Adipocyte (in vitro differentiated cells): ENCODE results near the gene RFX8.
A peak's percentile ranks its signal among the peaks of the same experiment; 100 is the strongest.
"Not testable (repeated sequence)": the region's sequence is repeated elsewhere in the genome, so short reads cannot be mapped to it uniquely, and the experiment has no call there.

Experiments
- DNase-seq: peaks from one replicate; pipeline ENCODE4 v3.0.0-alpha.2; 2015; ENCODE audit warnings: low read depth
- H3K27me3 ChIP-seq: replicated peaks from 2 replicates; pipeline ENCODE4 v1.7.0; 2013; ENCODE audit warnings: mild to moderate bottlenecking, low read length, moderate library complexity; ENCODE audit not compliant: control insufficient read depth, insufficient read depth
- H3K36me3 ChIP-seq: 2 replicates; pipeline ENCODE4 v1.7.0; 2013; ENCODE audit warnings: low read length, mild to moderate bottlenecking, moderate library complexity; ENCODE audit not compliant: control insufficient read depth, insufficient read depth, severe bottlenecking
- H3K4me1 ChIP-seq: 2 replicates; pipeline ENCODE4 v1.7.0; 2013; ENCODE audit warnings: mild to moderate bottlenecking, low read length, moderate library complexity; ENCODE audit not compliant: control insufficient read depth, insufficient read depth
- H3K4me3 ChIP-seq: 2 replicates; pipeline ENCODE4 v1.7.0; 2013; ENCODE audit warnings: mild to moderate bottlenecking, low read length, moderate library complexity
- H3K9ac ChIP-seq: 2 replicates; pipeline ENCODE4 v1.7.0; 2013; ENCODE audit warnings: mild to moderate bottlenecking, low read length, moderate library complexity
- H3K9me3 ChIP-seq: 2 replicates; pipeline ENCODE4 v1.7.0; 2013; ENCODE audit warnings: mild to moderate bottlenecking, low read length, moderate library complexity; ENCODE audit not compliant: control insufficient read depth

RFX8 gene

DNA sequence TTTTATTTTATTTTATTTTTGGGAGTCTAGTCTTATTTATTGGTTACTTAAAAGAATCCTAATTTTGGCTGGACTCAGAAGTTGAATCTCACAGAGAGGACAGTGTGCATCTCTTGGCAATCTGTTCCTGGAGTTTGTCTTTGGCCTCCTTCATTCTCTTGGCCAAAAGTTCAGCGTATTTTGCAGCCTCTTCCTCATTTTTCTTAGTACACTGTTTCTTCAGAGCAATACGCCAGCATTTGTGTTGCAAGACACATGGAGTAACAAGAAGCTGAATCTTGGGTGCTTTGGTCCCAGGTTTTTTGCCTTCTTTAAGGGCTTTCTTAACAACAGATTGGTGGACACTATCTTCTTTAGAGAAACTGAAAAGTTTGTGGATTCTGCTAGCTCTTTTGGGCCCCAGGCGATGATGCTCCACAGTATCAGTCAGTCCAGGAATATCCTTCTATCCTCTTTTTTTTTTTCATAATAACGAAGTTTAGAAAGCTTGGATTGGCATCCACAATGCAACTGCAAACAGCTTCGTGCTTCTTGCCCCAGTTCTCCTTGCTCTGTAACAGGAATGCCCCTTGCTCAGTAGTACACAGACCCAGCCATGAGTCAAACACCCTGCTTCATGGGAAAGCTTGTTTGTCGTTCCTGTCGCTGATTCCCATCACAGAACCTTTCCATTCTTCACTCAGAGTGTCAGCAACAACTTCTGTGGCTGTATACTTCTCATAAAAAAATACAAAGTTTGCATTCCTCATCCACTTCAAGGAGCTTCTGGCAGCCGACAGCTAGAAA, 34.8 kb upstream of the RFX8 start:
- Histone ChIP-seq H3K9ac (peak overlapping the region; percentile 79), H3K4me3 (peak overlapping the region; percentile 68), H3K36me3 (no peaks in the 10 kb centered on the region), H3K27me3 (no peaks in the 10 kb centered on the region), H3K9me3 (no peaks in the 10 kb centered on the region), H3K4me1 (peaks cover 25% of the 10 kb centered on the region)
- no peak for DNase-seq

DNA sequence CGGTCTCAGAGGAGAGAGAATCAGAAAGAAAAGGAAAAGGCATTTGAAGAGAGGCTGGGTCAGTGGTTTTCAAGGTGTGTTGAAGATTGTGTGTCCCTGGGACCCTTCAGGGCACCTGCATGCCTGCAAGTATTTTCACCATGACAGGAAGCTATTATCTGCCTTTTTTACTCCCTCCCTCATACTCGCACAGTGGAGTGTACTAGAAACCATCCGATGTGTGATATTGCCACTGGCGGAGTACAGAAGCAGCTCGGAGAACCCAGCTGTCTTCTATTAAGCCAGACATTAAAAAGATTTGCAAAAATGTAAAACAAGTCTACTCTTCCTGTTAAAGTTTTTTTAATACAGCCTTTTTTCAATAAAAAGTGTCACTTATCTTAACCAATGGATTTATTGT, 33.7 kb upstream of the RFX8 start:
- Histone ChIP-seq H3K4me1 (peaks cover 25% of the 10 kb centered on the region), H3K9ac (peak overlapping the region; percentile 79), H3K4me3 (peak overlapping the region; percentile 58), H3K9me3 (no peaks in the 10 kb centered on the region), H3K27me3 (no peaks in the 10 kb centered on the region), H3K36me3 (no peaks in the 10 kb centered on the region)
- DNase-seq = no peak

DNA sequence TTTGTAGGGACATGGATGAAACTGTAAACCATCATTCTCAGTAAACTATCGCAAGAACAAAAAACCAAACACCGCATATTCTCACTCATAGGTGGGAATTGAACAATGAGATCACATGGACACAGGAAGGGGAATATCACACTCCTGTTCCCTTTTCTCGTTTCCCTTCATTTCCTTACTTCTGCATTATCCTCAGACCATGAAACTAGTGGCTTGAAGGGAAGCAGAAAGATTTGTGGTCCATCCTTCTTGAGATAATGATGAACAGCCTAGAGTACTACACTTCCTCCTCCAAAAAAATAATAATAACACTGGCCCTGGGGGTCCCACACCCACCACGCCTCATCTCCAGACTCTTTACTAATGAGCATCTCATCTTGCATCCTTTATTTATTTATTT, 30.4 kb upstream of the RFX8 start:
- not testable (repeated sequence) for H3K9me3 ChIP-seq, DNase-seq, H3K27me3 ChIP-seq, H3K9ac ChIP-seq, H3K4me3 ChIP-seq, H3K36me3 ChIP-seq
- H3K4me1 ChIP-seq = peaks cover 39% of the 10 kb centered on the region

DNA sequence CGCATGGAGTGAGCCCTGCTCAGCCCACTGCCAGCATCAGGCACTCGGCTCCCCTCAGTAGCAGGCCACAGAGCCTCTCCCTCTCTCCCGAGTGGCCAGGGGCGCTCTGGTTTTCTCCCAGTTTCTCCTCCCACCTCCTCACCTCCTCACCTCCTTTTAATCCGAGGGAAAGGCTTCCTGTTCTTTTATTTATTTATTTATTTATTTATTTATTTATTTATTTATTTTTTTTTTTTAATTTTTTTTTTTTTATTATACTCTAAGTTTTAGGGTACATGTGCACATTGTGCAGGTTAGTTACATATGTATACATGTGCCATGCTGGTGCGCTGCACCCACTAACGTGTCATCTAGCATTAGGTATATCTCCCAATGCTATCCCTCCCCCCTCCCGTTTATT, 29.8 kb upstream of the RFX8 start:
- H3K9ac ChIP-seq, H3K9me3 ChIP-seq, H3K4me3 ChIP-seq, H3K36me3 ChIP-seq, H3K27me3 ChIP-seq, DNase-seq: not testable (repeated sequence)
- peaks cover 39% of the 10 kb centered on the region for H3K4me1 ChIP-seq

DNA sequence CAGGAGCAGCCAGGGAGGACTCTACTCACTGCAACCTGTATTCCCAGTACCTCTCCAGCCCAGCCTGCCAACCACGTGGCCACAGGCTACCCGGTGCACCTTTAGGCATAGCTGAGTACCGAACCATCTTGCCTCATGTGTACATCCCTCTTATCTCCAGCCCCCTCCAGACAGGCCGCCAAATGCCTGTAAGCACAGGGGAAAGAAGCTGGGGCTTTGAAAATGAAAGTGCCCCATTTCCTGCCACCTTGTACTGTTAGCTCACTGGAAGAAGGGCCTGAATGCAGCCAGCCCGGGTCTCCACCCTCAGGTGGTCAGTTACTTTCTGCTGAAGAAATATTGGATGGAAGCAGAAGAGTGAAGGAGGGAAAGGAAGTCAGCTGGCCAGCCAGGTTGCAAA, 27.2 kb upstream of the RFX8 start:
- no peaks in the 10 kb centered on the region for H3K36me3 ChIP-seq
- DNase-seq = no peak
- H3K27me3 ChIP-seq = no peaks in the 10 kb centered on the region
- no peaks in the 10 kb centered on the region for H3K9me3 ChIP-seq
- no peak overlapping the region for H3K4me3 ChIP-seq
- H3K4me1 ChIP-seq = peaks cover 32% of the 10 kb centered on the region
- no peak overlapping the region for H3K9ac ChIP-seq

DNA sequence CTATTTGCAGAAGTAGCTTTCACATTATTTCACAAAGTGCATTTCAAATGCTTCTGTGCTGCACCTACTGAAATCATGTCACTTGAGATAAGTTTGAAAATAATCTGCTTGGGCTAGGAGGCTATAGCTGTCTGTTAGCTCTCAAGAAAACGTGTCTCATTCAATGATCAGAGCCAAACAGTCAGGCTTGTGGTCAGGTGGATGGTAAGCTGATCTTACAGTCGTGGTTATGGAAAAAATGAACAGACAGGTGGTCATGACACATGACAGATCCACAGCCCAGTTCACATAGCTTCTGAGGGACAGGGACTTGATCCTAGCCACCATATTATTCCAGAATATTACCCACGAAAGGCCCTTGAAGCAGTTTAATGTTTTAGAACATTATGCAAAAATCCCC, 26.5 kb upstream of the RFX8 start:
- Histone ChIP-seq H3K4me3 (peak overlapping the region; percentile 71), H3K9me3 (no peaks in the 10 kb centered on the region), H3K9ac (no peak overlapping the region), H3K4me1 (peaks cover 32% of the 10 kb centered on the region), H3K27me3 (no peaks in the 10 kb centered on the region), H3K36me3 (no peaks in the 10 kb centered on the region)
- no peak for DNase-seq

DNA sequence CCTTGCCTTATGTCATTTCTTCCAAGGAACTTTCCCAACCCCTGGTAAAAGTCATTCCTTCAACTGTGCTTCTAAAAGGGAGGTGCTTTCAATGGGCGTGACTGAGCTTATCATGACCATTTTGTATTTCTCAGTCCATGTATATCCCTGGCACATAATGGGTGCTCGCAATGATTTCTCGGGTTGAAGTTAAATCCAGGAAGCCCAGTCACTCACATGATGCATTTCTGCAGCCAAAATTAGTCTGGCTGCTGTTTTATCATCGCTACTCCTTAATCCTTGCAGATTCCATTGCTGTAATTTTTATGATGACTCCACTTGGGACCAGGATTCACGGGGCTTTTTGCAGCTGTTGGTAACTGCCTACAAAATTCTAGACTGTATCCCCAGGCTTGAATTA, 25.9 kb upstream of the RFX8 start:
- Histone ChIP-seq H3K4me3 (peak overlapping the region; percentile 71), H3K4me1 (peaks cover 32% of the 10 kb centered on the region), H3K9ac (peak overlapping the region; percentile 56), H3K9me3 (no peaks in the 10 kb centered on the region), H3K27me3 (no peaks in the 10 kb centered on the region), H3K36me3 (no peaks in the 10 kb centered on the region)
- no peak for DNase-seq

DNA sequence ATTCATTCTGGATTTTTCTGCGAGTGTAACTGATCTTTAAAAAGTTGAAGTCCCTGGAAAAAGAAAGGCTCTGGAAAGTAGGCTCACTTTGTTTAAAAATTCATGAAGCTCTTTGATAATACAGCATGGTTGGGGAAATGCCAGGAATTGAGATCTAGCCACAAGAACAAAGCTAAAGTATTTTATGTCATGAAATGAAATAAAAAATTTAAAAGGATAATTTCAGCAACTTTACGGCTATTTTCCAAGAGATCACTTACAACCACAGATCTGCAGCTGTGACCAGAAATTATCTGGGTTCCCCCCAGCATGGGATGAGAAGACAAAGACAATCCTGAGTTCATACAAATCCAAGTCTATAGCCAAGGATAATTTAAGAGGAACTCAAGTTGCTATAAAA, 25.3 kb upstream of the RFX8 start:
- Histone ChIP-seq H3K36me3 (no peaks in the 10 kb centered on the region), H3K9ac (peak overlapping the region; percentile 56), H3K27me3 (no peaks in the 10 kb centered on the region), H3K9me3 (no peaks in the 10 kb centered on the region), H3K4me1 (peaks cover 32% of the 10 kb centered on the region), H3K4me3 (peak overlapping the region; percentile 71)
- peak; percentile 42 for DNase-seq

DNA sequence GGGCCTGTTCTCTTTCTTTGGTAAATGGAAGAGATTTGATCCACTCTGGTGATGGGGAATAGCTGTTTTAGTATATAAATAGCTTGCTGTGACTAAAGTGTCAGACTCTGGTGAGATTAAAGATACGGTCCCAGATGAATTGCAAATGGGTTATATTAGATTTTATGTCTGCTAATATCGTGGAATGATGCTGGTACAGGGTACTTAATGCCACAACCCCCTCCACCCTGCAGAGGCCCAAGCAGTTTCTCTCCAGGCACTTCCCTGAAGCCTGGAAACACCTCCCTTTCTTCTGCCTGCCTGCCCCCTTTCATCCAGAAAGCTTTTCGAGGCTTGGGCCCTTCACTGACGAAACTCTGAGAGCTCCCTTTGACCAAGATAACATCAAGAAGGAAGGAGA, 21.4 kb upstream of the RFX8 start:
- Histone ChIP-seq H3K4me3 (no peak overlapping the region), H3K36me3 (no peaks in the 10 kb centered on the region), H3K4me1 (peaks cover 22% of the 10 kb centered on the region), H3K9me3 (no peaks in the 10 kb centered on the region), H3K9ac (no peak overlapping the region), H3K27me3 (no peaks in the 10 kb centered on the region)
- DNase-seq = no peak

DNA sequence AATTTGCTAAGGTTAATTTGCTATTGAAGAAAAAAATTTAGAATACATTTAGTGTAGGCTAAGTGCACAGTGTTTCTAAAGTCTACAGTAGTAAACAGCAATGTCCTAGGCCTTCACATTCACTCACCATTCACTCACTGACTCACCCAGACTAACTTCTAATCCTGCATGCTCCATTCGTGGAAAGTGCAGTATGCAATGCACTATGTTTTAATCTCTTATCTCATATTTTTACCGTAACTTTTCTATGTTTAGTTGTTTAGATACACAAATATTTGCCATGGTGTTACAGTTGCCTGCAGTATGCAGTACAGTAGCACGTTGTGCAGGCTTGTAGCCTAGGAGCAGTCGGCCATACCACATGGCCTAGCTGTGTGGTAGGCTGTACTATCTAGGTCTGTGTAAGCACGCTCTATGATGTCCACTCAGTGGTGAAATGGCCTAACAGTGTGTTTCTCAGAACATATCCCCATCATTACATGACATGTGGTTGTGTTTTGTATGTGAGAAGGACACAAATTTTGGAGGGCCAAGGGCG, 18.1 kb upstream of the RFX8 start:
- H3K4me3 ChIP-seq = no peak overlapping the region
- peaks cover 6% of the 10 kb centered on the region for H3K4me1 ChIP-seq
- no peak for DNase-seq
- H3K36me3 ChIP-seq = no peaks in the 10 kb centered on the region
- H3K9me3 ChIP-seq = no peaks in the 10 kb centered on the region
- no peak overlapping the region for H3K9ac ChIP-seq
- no peaks in the 10 kb centered on the region for H3K27me3 ChIP-seq

DNA sequence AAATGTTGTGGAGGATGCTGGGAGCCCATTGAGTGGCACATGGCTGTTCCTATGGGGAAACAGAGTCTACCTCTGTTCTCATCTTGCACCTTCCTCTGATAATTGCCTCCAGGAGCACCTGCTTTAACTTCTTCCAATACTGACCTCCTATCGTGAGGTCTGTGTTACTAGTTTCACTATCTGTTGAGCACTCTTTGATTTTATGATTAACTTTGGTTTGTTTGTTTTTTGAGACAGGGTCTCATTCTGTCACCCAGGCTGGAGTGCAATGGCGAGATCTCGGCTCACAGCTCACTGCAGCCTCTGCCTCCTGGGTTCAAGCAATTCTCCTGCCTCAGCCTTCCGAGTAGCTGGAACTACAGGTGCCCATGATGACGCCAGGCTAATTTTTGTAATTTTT, 12.1 kb upstream of the RFX8 start:
- no peak for DNase-seq
- H3K9ac ChIP-seq = no peak overlapping the region

DNA sequence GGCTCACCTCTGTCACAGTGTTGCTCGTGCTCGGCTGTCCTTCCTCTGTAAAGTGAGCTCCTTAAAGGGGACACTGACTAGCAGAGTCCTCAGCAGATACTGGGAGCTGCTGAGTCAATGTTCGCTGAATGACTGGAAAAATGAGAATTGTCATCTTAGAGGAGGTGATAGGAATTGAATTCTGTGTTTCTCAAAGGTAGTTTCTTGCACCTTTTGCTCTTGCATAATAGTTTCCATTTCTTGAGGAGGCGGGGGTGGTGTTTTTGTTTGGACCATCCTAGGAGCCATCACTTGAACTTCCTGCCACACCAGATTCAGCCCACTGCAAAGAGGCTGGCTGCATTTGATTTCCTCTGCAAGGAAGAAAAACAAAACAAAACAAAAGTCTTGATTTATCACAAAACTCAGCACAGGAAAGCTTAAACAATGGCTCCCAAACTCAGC, 11.4 kb upstream of the RFX8 start:
- H3K4me1 ChIP-seq = no peaks in the 10 kb centered on the region
- DNase-seq = no peak
- no peak overlapping the region for H3K9ac ChIP-seq
- no peak overlapping the region for H3K4me3 ChIP-seq
- no peaks in the 10 kb centered on the region for H3K36me3 ChIP-seq
- H3K9me3 ChIP-seq = no peaks in the 10 kb centered on the region
- H3K27me3 ChIP-seq = no peaks in the 10 kb centered on the region

More for the DNA sequence above, 12.1 kb upstream of the RFX8 start:
- Histone ChIP-seq H3K36me3 (no peaks in the 10 kb centered on the region), H3K4me3 (no peak overlapping the region), H3K4me1 (no peaks in the 10 kb centered on the region), H3K9me3 (no peaks in the 10 kb centered on the region), H3K27me3 (no peaks in the 10 kb centered on the region)
